Fibroblast of skin of scalp (primary cell): Measurements from ENCODE around the gene MAFG.

Experiments
- DNase-seq: peaks from one replicate; pipeline ENCODE4 v3.0.0-alpha.2; 2013

The MAFG gene

GRCh38 chr17:81939218-81939617 is 11.7 kb upstream of the MAFG start:
- DNase-seq = no peak

GRCh38 chr17:81935709-81936084 is 8.2 kb upstream of the MAFG start:
- no peak for DNase-seq

GRCh38 chr17:81934850-81935708 is 7.5 kb upstream of the MAFG start:
- DNase-seq = no peak

- no peak for DNase-seq
Observed at GRCh38 chr17:81934098-81934757, 6.7 kb upstream of the MAFG start.

GRCh38 chr17:81933178-81933699 is 5.7 kb upstream of the MAFG start:
- no peak for DNase-seq

- no peak for DNase-seq
Observed at GRCh38 chr17:81932333-81932983, 4.9 kb upstream of the MAFG start.

GRCh38 chr17:81931557-81932332 is 4.2 kb upstream of the MAFG start:
- no peak for DNase-seq

GRCh38 chr17:81931189-81931556 is 3.6 kb upstream of the MAFG start:
- DNase-seq = no peak

GRCh38 chr17:81930142-81931125 is 2.9 kb upstream of the MAFG start:
- DNase-seq = no peak

- no peak for DNase-seq
Observed at GRCh38 chr17:81929253-81930141, 2.0 kb upstream of the MAFG start.

- DNase-seq = peak; percentile 33
Observed at GRCh38 chr17:81928544-81929252, 1.2 kb upstream of the MAFG start.

GRCh38 chr17:81927152-81927652 is 333 bp downstream of the MAFG start:
- DNase-seq = no peak

GRCh38 chr17:81926451-81927151 is 934 bp downstream of the MAFG start:
- peak; percentile 82 for DNase-seq

- no peak for DNase-seq
Observed at GRCh38 chr17:81925860-81926450, 1.6 kb downstream of the MAFG start.

GRCh38 chr17:81924557-81925532 is 2.7 kb downstream of the MAFG start:
- DNase-seq = no peak

- peak; percentile 80 for DNase-seq
Observed at GRCh38 chr17:81923302-81924260, 4.0 kb downstream of the MAFG start.
